Keratinocyte (primary cell): Measurements from ENCODE around the gene SMURF2. TPM values are rescaled to one million over a fixed set of nuclear protein-coding genes. Genes with fewer than 3 reads are reported as not detected.

Source experiments
- DNase-seq: peaks from one replicate; pipeline ENCODE4 v3.0.0-alpha.2; 2011; ENCODE audit warnings: low read depth, missing footprints, low spot score
- FAIRE-seq: peaks from 2 replicates; lab custom pipeline; 2011; peaks lifted over from hg19 to GRCh38; lab: Jason Lieb, UNC
- H2AFZ ChIP-seq: 2 replicates; pipeline ENCODE4 v1.6.0; 2012; ENCODE audit warnings: low read length, control low read depth, inconsistent platforms; ENCODE audit not compliant: control insufficient read depth
- H3K27ac ChIP-seq: 2 replicates; pipeline ENCODE4 v1.5.1; 2011; ENCODE audit warnings: low read length; ENCODE audit not compliant: control insufficient read depth, insufficient read depth
- H3K27me3 ChIP-seq: 3 replicates; pipeline ENCODE4 v1.6.0; 2011; ENCODE audit warnings: low read length; ENCODE audit not compliant: control insufficient read depth, insufficient read depth; ENCODE audit errors: extremely low read depth
- H3K36me3 ChIP-seq, 2 experiments: 2 replicates in 1 of 2; 3 replicates in 1 of 2; pipeline ENCODE4 v1.5.1; 2011; ENCODE audit warnings: low read length in 2 of 2, mild to moderate bottlenecking in 1 of 2; ENCODE audit not compliant: control insufficient read depth in 2 of 2, insufficient read depth in 2 of 2; ENCODE audit errors: extremely low read depth in 1 of 2
- H3K4me1 ChIP-seq: 3 replicates; pipeline ENCODE4 v1.5.1; 2011; ENCODE audit warnings: low read length; ENCODE audit not compliant: control insufficient read depth, insufficient read depth; ENCODE audit errors: extremely low read depth
- H3K4me2 ChIP-seq: 3 replicates; pipeline ENCODE4 v1.6.0; 2011; ENCODE audit warnings: low read depth, low read length; ENCODE audit not compliant: control insufficient read depth, insufficient read depth; ENCODE audit errors: extremely low read depth
- H3K4me3 ChIP-seq, 3 experiments: fragments of 200-600 bp in 1 of 3; sonication (generic) in 1 of 3; 2 replicates in 2 of 3; 3 replicates in 1 of 3; pipeline ENCODE4 v1.5.1; 2011 to 2016; ENCODE audit warnings: low read length in 3 of 3, mild to moderate bottlenecking in 3 of 3, control low read depth in 2 of 3, inconsistent platforms in 1 of 3, low read depth in 1 of 3, mixed read lengths in 1 of 3, mixed run types in 1 of 3, moderate library complexity in 1 of 3; ENCODE audit not compliant: control insufficient read depth in 2 of 3, insufficient read depth in 2 of 3; ENCODE audit errors: extremely low read depth in 1 of 3
- H3K79me2 ChIP-seq: 2 replicates; pipeline ENCODE4 v1.6.0; 2012; ENCODE audit warnings: low read length; ENCODE audit not compliant: control insufficient read depth, insufficient read depth
- H3K9ac ChIP-seq: 3 replicates; pipeline ENCODE4 v1.6.0; 2011; ENCODE audit warnings: low read length; ENCODE audit not compliant: control insufficient read depth, insufficient read depth; ENCODE audit errors: extremely low read depth
- H3K9me1 ChIP-seq: 3 replicates; pipeline ENCODE4 v1.6.0; 2011; ENCODE audit warnings: low read length; ENCODE audit not compliant: control insufficient read depth, insufficient read depth; ENCODE audit errors: extremely low read depth
- H3K9me3 ChIP-seq: 2 replicates; pipeline ENCODE4 v1.5.1; 2012; ENCODE audit warnings: low read depth, low read length; ENCODE audit not compliant: control insufficient read depth
- H4K20me1 ChIP-seq: 3 replicates; pipeline ENCODE4 v1.6.0; 2011; ENCODE audit warnings: low read length; ENCODE audit not compliant: control insufficient read depth, insufficient read depth; ENCODE audit errors: extremely low read depth
- EZH2 ChIP-seq: IDR thresholded peaks from one replicate; pipeline ENCODE4 v1.6.1; 2012; ENCODE audit warnings: inconsistent platforms, mild to moderate bottlenecking, low read length, moderate library complexity
- dilution Hi-C: fragments of 300-500 bp; cut with MboI; formaldehyde crosslinking; loops from one replicate; pipeline ENCODE4 v1.7.0; 2020; ENCODE audit warnings: low sequenced_read_pairs; ENCODE audit not compliant: extremely low pct_ligation_motif_present
- polyA plus RNA-seq, 5 experiments: library from polyadenylated mRNA; depleted of rRNA in 3 of 5; stranded (reverse) in 3 of 5; stranded (forward) in 1 of 5; unstranded in 1 of 5; fragments of >200 nt; gene quantifications; 1 replicate in 1 of 5; 2 replicates in 3 of 5; 3 replicates in 1 of 5; pipeline versions ENCODE4 v1.2.1 to v1.2.3, GENCODE V29; 2011 to 2012; ENCODE audit warnings: missing spikeins in 2 of 5, low read depth in 1 of 5, low replicate concordance in 1 of 5
- TF ChIP-seq, protein P1 (sequence below), 3 experiments: IDR thresholded peaks in 1 of 3; conservative IDR thresholded peaks in 1 of 3; optimal IDR thresholded peaks in 1 of 3; 2 replicates in 2 of 3; 3 replicates in 1 of 3; pipeline versions ENCODE3 to v1.5.1; 2011; ENCODE audit warnings: low read length in 3 of 3, mild to moderate bottlenecking in 3 of 3, moderate library complexity in 2 of 3, control low read depth in 1 of 3, inconsistent platforms in 1 of 3; ENCODE audit not compliant: insufficient read depth in 2 of 3; ENCODE audit errors: extremely low read depth in 1 of 3

SMURF2 gene
- polyA plus RNA-seq, 1 donor (not counting 4 experiments of a cell fraction or from before 2014, with no cell fraction given) = 128 TPM

GRCh38 chr17:64502809-64503208 lies 159.3 kb downstream of the SMURF2 start:
- dilution Hi-C loops = no loop called here
- Histone ChIP-seq H3K9me1 (no peaks in the 10 kb centered on the region), H3K27me3 (no peaks in the 10 kb centered on the region), H3K79me2 (peaks cover 72% of the 10 kb centered on the region), H3K27ac (peak overlapping the region; percentile 99), H3K36me3 (peaks cover 17 to 55% of the 10 kb centered on the region in 2 experiments), H3K4me3 (no peak overlapping the region), H4K20me1 (peaks cover 43% of the 10 kb centered on the region), H3K4me2 (peak overlapping the region; percentile 96), H3K4me1 (peaks cover 69% of the 10 kb centered on the region), H3K9ac (no peak overlapping the region), H2AFZ (no peak overlapping the region), H3K9me3 (no peaks in the 10 kb centered on the region)
- no peak for DNase-seq
- no peak for TF ChIP-seq EZH2
- TF ChIP-seq, protein P1, sequence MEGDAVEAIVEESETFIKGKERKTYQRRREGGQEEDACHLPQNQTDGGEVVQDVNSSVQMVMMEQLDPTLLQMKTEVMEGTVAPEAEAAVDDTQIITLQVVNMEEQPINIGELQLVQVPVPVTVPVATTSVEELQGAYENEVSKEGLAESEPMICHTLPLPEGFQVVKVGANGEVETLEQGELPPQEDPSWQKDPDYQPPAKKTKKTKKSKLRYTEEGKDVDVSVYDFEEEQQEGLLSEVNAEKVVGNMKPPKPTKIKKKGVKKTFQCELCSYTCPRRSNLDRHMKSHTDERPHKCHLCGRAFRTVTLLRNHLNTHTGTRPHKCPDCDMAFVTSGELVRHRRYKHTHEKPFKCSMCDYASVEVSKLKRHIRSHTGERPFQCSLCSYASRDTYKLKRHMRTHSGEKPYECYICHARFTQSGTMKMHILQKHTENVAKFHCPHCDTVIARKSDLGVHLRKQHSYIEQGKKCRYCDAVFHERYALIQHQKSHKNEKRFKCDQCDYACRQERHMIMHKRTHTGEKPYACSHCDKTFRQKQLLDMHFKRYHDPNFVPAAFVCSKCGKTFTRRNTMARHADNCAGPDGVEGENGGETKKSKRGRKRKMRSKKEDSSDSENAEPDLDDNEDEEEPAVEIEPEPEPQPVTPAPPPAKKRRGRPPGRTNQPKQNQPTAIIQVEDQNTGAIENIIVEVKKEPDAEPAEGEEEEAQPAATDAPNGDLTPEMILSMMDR (optimal IDR thresholded peaks at IDR 0.05 in 1 of 3, IDR thresholded peaks at IDR 0.05 in 1 of 3, conservative IDR thresholded peaks at IDR 0.05 in 1 of 3; ENCODE audit: extremely low read depth in 1 of 3, insufficient read depth in 2 of 3, low read length in 3 of 3) = no peak
- FAIRE-seq = no peak

DNA sequence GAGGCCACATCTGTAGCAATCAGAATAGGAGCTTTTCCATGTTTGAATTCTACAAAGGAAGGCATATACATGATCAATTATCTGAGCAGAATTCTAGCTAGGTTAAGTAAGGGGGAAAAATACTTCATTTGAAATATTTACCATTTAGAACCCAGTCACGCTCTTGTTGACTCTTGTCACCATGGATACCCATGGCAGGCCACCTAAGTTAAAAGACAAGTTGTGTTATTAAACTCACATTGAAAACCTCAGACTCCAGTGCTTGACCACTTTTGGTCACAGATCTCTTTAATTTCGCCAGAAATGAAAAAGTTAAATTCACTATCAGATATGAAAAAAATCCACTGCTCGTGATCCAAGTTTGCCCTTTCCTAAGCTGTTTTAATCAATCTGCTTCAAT lies 160.1 kb downstream of the SMURF2 start:
- peak overlapping the region; percentile 40 for H3K9ac ChIP-seq

More for the DNA sequence above, 160.1 kb downstream of the SMURF2 start:
- Histone ChIP-seq H4K20me1 (peaks cover 43% of the 10 kb centered on the region), H3K79me2 (peaks cover 64% of the 10 kb centered on the region), H3K27me3 (no peaks in the 10 kb centered on the region), H3K36me3 (peaks cover 17 to 55% of the 10 kb centered on the region in 2 experiments), H3K27ac (peak overlapping the region; percentile 29), H3K4me3 (no peak overlapping the region), H3K4me2 (peak overlapping the region; percentile 4), H3K4me1 (peaks cover 77% of the 10 kb centered on the region), H3K9me1 (no peaks in the 10 kb centered on the region), H2AFZ (no peak overlapping the region), H3K9me3 (no peaks in the 10 kb centered on the region)
- TF ChIP-seq EZH2 = no peak
- TF ChIP-seq, protein P1 (optimal IDR thresholded peaks at IDR 0.05 in 1 of 3, IDR thresholded peaks at IDR 0.05 in 1 of 3, conservative IDR thresholded peaks at IDR 0.05 in 1 of 3; ENCODE audit: extremely low read depth in 1 of 3, insufficient read depth in 2 of 3, low read length in 3 of 3) = no peak
- dilution Hi-C loops = no loop called here
- DNase-seq (no peak), FAIRE-seq (no peak)
